ENCODE data around the gene GRAP2. TPM values are rescaled to one million over a fixed set of nuclear protein-coding genes. Genes with fewer than 3 reads are reported as not detected.
A peak's percentile ranks its signal among the peaks of the same experiment; 100 is the strongest.

The GRAP2 gene
- total and polyA plus RNA-seq, 9 of the 15 experiments (the other 6 are each of a cell fraction or from before 2014, with no cell fraction given), result 4.8 to 88.7 (median 60.4) TPM

DNA sequence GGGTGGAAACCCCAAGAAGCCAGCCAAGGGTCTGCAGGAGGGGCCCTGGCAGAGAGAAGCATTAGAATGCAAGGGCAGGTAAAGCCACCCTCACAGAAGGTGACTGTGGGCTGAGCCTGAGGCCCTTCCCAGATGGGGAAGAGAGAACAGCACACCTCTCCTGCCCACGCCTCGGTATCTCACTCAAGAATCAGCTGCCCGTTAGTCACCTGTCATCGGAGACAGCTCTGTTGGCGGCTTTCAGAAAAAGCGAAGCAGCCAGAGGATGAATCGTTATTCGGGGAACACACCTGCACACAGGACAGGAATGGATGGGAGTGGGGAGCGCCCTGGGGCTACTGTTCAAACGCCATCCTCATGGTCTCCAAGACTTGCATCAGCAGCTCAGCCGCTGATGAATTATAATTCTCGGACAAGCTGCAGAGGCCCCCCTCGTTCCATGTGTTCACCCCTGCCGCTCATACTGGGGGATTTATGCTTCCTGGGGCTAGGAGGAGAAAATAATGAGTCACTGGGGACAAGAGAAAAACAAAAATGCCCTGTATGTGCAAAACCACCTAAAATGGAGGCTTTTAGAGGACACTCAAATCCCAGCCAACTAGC is 37.7 kb downstream of the GRAP2 start:
- Histone ChIP-seq H3K27ac (ENCODE audit: extremely low read depth, low read depth, low read length) (peak overlapping the region; percentile 52; the same call in 2 of the 3 replicates), H2AFZ (ENCODE audit: low read depth, low read length) (peak overlapping the region; percentile 68), H3K9me3 (replicated peaks; ENCODE audit: control insufficient read depth, insufficient read depth, low read depth, low read length) (no peaks in the 10 kb centered on the region), H4K20me1 (replicated peaks; ENCODE audit: control insufficient read depth, insufficient read depth, low read length) (no peaks in the 10 kb centered on the region), H3K27me3 (ENCODE audit: control insufficient read depth in 2 of 2, insufficient read depth in 2 of 2, low read length in 2 of 2) (no peaks in the 10 kb centered on the region), H3K9me1 (ENCODE audit: control insufficient read depth, insufficient read depth, low read length) (no peaks in the 10 kb centered on the region), H3K9ac (ENCODE audit: insufficient read depth in 1 of 2, low read depth in 2 of 2, low read length in 2 of 2) (peak overlapping the region; percentile 20 to 63; a peak in 2 of 4 replicates), H3K4me2 (ENCODE audit: insufficient read depth, low read length) (peak overlapping the region; percentile 55), H3K36me3 (ENCODE audit: control insufficient read depth, insufficient read depth, low read length) (no peaks in the 10 kb centered on the region), H3K4me3 (no peak overlapping the region), H3K79me2 (ENCODE audit: control insufficient read depth, insufficient read depth, low read length) (peaks cover 9% of the 10 kb centered on the region; the same call in 1 of the 3 replicates), H3K4me1 (replicated peaks in 1 of 2; ENCODE audit: control insufficient read depth in 2 of 2, insufficient read depth in 2 of 2, low read length in 2 of 2) (peaks cover 13 to 58% of the 10 kb centered on the region in 2 experiments)
- ChIA-PET POLR2A (interaction anchor here (0.6 kb wide), 1 partner anchor 1169 kb away, joined by 3 read pairs; no protein-coding TSS in a partner anchor), CTCF (ENCODE audit: low intra/inter-chr PET ratio) (no interaction called here)
- in situ Hi-C loops (cut with MboI) (no loop called here), intact Hi-C loops (cut with micrococcal nuclease) (no loop called here)
- 22% methylated on average over 14 of the region's 14 CpGs for WGBS (ENCODE audit: insufficient coverage, low coverage, missing lambda C conversion rate)
- no TSS peak for BruUV-seq (replicated peaks)
- DNase-seq (ENCODE audit: extremely low read depth in 1 of 4, low spot score in 3 of 4) (peak in 3 of 4 experiments; percentile 27 to 31 (median 29)), ATAC-seq (peak; percentile 36), FAIRE-seq (peak; percentile 63)
- TF ChIP-seq PHB (CRISPR knock-in tag; IDR thresholded peaks at IDR 0.05) (no peak), RCOR1 (IDR thresholded peaks at IDR 0.05; ENCODE audit: borderline replicate concordance in 1 of 2, low read depth in 2 of 2, low read length in 2 of 2) (peak in 1 of 2 experiments; percentile 43; a peak in 1 of 4 replicates), POLR2AphosphoS2 (IDR thresholded peaks at IDR 0.05; ENCODE audit: low read length) (no peak), ZNF354B (CRISPR knock-in tag; IDR thresholded peaks at IDR 0.05) (no peak), DLX4 (CRISPR knock-in tag; IDR thresholded peaks at IDR 0.05) (no peak), NONO (IDR thresholded peaks at IDR 0.05; ENCODE audit: low read depth in 2 of 2, low read length in 1 of 2) (no peak), DMBX1 (CRISPR knock-in tag; IDR thresholded peaks at IDR 0.05; ENCODE audit: borderline replicate concordance) (0 out of 2 replicates have a peak, but pooled peaks have one; percentile 33), IRF9 (tag; IDR thresholded peaks at IDR 0.05) (no peak), EP400 (IDR thresholded peaks at IDR 0.05) (peak; percentile 37; the same call in 1 of the 2 replicates), ZEB2 (IDR thresholded peaks at IDR 0.05) (peak; percentile 88), PKNOX1 (IDR thresholded peaks at IDR 0.05) (peak; percentile 21; the same call in 1 of the 2 replicates), SMAD2 (IDR thresholded peaks at IDR 0.05; ENCODE audit: low read depth, low read length) (no peak), FOSL1 (tag; conservative IDR thresholded peaks at IDR 0.05) (peak; percentile 37; the same call in 1 of the 2 replicates), EP300 (IDR thresholded peaks at IDR 0.05; ENCODE audit: low read length) (0 out of 2 replicates have a peak, but pooled peaks have one; percentile 46), CXXC5 (CRISPR knock-in tag; IDR thresholded peaks at IDR 0.05) (peak; percentile 46), NFIX (CRISPR knock-in tag; IDR thresholded peaks at IDR 0.05; ENCODE audit: low read depth) (no peak), HOXB6 (CRISPR knock-in tag; IDR thresholded peaks at IDR 0.05; ENCODE audit: borderline replicate concordance) (no peak), ZNF551 (CRISPR knock-in tag; IDR thresholded peaks at IDR 0.05) (no peak)

Measured in K562 (cell line).